ENCODE measurements around the gene STAB1. TPM values are rescaled to one million over a fixed set of nuclear protein-coding genes. Genes with fewer than 3 reads are reported as not detected.
"Not testable (repeated sequence)": the region's sequence is repeated elsewhere in the genome, so short reads cannot be mapped to it uniquely, and the experiment has no call there.

The STAB1 gene
- total and polyA plus RNA-seq, 12 donors: 17.4 to 231 (median 44.1) TPM

DNA sequence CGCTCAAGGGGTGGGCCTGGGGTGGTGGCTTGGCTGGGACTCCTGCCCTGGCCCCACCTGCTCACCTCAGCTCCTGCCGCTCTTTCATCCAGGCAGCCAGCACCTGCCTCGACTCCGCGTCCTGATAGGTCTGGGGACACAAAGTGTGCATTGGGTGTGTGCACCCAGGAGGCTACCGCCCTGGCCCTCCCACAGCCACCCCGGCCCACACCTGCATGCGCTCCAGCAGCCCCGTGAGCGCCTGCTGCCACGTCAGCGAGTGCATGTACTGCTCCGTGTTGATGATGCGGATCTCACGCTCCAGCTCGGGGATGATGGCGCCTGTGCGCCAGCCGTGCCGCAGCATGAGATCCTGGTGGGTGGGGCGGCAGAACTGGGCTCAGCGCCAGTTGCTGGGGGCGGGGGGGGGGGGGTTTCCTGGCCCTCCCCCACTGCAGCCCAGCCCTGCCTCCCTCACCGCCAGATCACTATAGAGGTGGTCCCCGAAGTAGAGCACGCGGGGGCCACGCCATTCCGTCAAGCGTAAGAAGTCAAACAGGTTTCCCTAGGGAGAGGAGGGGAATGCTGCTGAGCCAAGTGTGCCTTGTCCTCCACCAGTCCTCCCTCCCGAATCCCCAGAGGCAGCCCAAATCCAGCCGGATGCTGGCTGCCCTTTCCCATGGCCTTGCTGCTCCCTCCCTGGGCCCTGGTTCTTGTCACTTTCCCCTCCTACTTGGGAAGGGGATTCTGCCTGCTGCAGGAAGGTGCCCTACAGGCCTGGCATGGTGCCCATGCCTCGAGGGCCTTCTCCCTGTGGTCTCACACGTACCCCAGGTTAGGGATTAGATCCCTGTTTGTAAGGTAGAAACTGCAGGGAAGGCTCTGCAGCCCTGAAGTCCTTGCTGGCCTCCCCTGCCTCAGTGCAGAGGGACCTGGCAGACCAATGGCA lies 29.9 kb downstream of the STAB1 start:
- intact Hi-C loops (cut with DNase I): loop anchor here in 2 of 10 donors (5.0 kb wide), 2 partner anchors 33 to 43 kb away; no protein-coding TSS in a partner anchor
- Histone ChIP-seq H3K36me3 (peaks cover 0 to 91% (median 19%) of the 10 kb centered on the region in 9 donors), H3K4me1 (peaks cover 27 to 58% (median 42%) of the 10 kb centered on the region in 9 donors), H3K4me3 (no peak overlapping the region), H3K27me3 (no peaks in the 10 kb centered on the region), H3K9me3 (no peaks in the 10 kb centered on the region), H3K27ac (peak overlapping the region; percentile 63 to 91 (median 80))
- ATAC-seq: peak; percentile 13 to 71 (median 49)
- peak; percentile 74 to 82 for DNase-seq
- WGBS, 2 donors: 54 to 59% methylated on average over 34 of the region's 34 CpGs
- TF ChIP-seq, protein P1, sequence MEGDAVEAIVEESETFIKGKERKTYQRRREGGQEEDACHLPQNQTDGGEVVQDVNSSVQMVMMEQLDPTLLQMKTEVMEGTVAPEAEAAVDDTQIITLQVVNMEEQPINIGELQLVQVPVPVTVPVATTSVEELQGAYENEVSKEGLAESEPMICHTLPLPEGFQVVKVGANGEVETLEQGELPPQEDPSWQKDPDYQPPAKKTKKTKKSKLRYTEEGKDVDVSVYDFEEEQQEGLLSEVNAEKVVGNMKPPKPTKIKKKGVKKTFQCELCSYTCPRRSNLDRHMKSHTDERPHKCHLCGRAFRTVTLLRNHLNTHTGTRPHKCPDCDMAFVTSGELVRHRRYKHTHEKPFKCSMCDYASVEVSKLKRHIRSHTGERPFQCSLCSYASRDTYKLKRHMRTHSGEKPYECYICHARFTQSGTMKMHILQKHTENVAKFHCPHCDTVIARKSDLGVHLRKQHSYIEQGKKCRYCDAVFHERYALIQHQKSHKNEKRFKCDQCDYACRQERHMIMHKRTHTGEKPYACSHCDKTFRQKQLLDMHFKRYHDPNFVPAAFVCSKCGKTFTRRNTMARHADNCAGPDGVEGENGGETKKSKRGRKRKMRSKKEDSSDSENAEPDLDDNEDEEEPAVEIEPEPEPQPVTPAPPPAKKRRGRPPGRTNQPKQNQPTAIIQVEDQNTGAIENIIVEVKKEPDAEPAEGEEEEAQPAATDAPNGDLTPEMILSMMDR (IDR thresholded peaks at IDR 0.05): no peak

DNA sequence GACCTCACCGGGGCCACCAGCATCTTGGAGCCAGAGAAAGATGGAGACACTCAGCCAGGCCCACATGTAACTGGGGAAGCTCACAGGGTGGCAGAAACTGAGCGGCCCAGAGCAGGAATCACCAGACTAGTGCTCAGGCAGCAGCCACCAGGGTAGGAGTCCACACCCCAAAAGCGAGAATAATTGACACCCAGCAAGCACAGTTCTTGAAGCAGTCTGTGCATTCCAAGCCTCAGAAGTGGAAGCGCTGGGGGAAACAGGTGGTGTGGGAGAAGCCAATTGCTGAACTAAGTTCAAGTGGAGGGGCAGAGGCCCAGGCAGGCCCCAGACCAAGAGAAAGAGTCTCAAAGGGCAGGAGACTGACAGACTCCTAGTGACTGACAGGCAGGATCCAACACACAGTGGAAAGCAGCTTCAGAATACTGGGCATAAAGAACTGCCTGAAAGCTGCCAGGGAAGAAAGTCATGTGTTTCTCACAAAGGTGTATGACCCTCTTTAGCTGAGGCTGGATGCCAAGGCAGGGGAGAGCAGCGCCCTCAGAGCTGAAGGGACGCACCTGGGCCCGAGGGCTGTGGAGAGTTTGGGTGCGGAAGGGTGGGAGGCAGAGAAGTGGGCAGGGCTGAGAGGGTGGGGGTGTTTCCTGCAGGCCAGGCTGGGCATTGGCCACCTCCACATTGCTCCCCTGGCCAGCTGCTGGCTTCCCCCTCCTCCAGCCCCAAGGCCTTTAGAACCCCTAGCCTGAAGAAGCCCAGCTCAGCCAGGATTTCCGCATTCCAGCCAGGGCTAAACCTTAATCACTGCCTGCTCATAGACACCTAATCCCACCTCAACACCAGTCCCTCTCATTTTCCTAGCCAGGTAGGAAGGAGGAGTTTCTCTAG lies 30.8 kb downstream of the STAB1 start:
- WGBS, 2 donors: 70% methylated on average over 9 of the region's 9 CpGs
- no peaks in the 10 kb centered on the region for H3K9me3 ChIP-seq
- H3K27me3 ChIP-seq: no peaks in the 10 kb centered on the region
- peaks cover 37 to 67% (median 51%) of the 10 kb centered on the region in 9 donors for H3K4me1 ChIP-seq
- H3K4me3 ChIP-seq: no peak overlapping the region
- H3K36me3 ChIP-seq: peaks cover 0 to 82% (median 19%) of the 10 kb centered on the region in 9 donors
- intact Hi-C loops (cut with DNase I): loop anchor here in 1 of 10 donors (5.0 kb wide), 1 partner anchor 34 kb away; no protein-coding TSS in a partner anchor
- DNase-seq: peak in 1 of 2 donors; percentile 11
- TF ChIP-seq, protein P1 (IDR thresholded peaks at IDR 0.05): no peak
- ATAC-seq: peak in 1 of 8 donors; percentile 11
- H3K27ac ChIP-seq: peak overlapping the region; percentile 63 to 91 (median 80)

DNA sequence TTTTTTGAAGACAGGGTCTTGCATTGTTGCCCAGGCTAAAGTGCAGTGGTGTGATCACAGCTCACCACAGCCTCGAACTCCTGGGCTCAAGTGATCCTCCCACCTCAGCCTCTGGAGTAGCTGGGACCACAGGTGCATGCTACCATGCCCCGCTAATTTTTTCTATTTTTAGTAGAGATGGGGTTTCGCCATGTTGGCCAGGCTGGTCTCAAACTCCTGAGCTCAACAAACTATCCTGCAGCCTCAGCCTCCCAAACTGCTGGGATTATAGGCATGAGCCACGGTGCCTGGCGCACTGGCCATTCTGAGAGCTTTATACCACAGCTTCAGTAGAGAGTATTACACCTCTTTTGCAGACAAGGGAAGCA lies 31.5 kb downstream of the STAB1 start:
- intact Hi-C loops (cut with DNase I): loop anchor here in 1 of 10 donors (5.0 kb wide), 1 partner anchor 34 kb away; no protein-coding TSS in a partner anchor
- H3K27me3 ChIP-seq, H3K4me3 ChIP-seq, DNase-seq, ATAC-seq, H3K9me3 ChIP-seq: not testable (repeated sequence)
- Histone ChIP-seq H3K27ac (peak overlapping the region in 9 of 10 donors; percentile 10 to 91 (median 80)), H3K4me1 (peaks cover 44 to 75% (median 58%) of the 10 kb centered on the region in 9 donors), H3K36me3 (peaks cover 0 to 75% (median 19%) of the 10 kb centered on the region in 9 donors)
- 93 to 94% methylated on average over 5 of the region's 5 CpGs for WGBS, 2 donors

DNA sequence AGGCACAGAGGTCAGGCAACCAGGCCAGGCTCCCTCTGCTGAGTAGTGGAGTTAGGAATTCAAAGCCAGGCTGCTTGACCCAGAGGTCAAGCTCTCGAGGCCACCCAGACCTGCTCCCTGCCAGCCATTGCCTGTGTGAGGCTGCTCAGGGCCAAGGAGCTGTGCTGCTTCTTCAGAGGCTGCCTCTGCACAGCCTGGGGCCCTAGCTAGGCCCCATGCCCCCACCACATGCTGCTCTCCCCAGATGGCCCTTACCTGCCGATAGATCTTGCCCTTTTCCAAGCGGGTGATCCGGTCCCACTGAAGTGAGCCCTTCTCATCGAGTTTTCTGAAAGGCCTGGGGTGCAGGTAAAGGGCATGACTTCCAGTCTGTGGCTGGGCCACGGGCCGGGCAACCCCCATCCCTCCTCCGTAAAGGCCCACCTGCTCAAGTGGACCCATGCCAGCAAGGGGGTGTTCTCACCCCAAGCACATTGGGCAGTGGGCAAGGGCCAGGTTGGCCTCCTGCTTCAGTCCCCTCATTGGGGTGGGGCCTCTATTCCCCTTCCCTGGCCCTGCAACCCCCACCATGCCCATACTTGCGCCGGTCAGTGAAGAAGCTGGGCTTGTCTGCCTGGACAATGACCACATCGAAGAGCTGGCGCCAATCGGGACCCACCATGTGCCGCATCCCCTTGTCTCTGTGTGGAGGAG lies 32.0 kb downstream of the STAB1 start:
- 91 to 95% methylated on average over 14 of the region's 14 CpGs for WGBS, 2 donors
- DNase-seq (peak in 1 of 2 donors; percentile 16), ATAC-seq (no peak)
- TF ChIP-seq, protein P1 (IDR thresholded peaks at IDR 0.05): no peak
- no peak overlapping the region for H3K4me3 ChIP-seq
- H3K27me3 ChIP-seq: no peaks in the 10 kb centered on the region
- peaks cover 46 to 80% (median 64%) of the 10 kb centered on the region in 9 donors for H3K4me1 ChIP-seq
- H3K27ac ChIP-seq: peak overlapping the region in 7 of 10 donors; percentile 10 to 91 (median 82)
- H3K9me3 ChIP-seq: no peaks in the 10 kb centered on the region
- peaks cover 0 to 70% (median 19%) of the 10 kb centered on the region in 9 donors for H3K36me3 ChIP-seq
- intact Hi-C loops (cut with DNase I): loop anchor here in 1 of 10 donors (5.0 kb wide), 1 partner anchor 35 kb away; no protein-coding TSS in a partner anchor

All from heart right ventricle (tissue), 16 donors.